ENCODE measurements around the gene FIBCD1.

DNA sequence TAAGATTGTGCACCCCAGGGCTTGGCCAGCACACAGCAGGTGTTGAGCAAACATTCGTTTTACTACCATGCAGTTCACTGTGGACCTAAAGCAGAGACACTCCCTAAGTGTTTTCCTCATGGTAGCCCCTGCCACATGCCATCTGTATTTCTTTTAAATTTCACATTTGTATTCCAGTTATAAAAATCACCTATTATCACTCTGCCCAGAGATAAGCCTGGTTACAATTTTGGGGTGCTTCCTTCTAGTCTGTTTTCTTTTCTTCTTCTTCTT is 10.9 kb upstream of the FIBCD1 start:
- TF ChIP-seq BHLHE40 (IDR thresholded peaks at IDR 0.05; ENCODE audit: borderline replicate concordance), result no peak
- no peak for TF ChIP-seq SUZ12 (IDR thresholded peaks at IDR 0.05)
- no peak for TF ChIP-seq ELF4 (IDR thresholded peaks at IDR 0.05)
- TF ChIP-seq SP1 (IDR thresholded peaks at IDR 0.05), result no peak
- no peak for TF ChIP-seq LEF1 (IDR thresholded peaks at IDR 0.05; ENCODE audit: borderline replicate concordance)
- no peak for TF ChIP-seq ZNF384 (IDR thresholded peaks at IDR 0.05)
- no peak for TF ChIP-seq PKNOX1 (IDR thresholded peaks at IDR 0.05)
- TF ChIP-seq FOXK2 (IDR thresholded peaks at IDR 0.05), result no peak
- TF ChIP-seq FOXM1 (IDR thresholded peaks at IDR 0.05; ENCODE audit: borderline replicate concordance), result no peak
- no peak for TF ChIP-seq TARDBP (IDR thresholded peaks at IDR 0.05)
- no peak for TF ChIP-seq NFRKB (IDR thresholded peaks at IDR 0.05)
- no peak for TF ChIP-seq L3MBTL2 (conservative IDR thresholded peaks at IDR 0.05)
- TF ChIP-seq ARNT (IDR thresholded peaks at IDR 0.05), result no peak
- TF ChIP-seq FOXA1 (IDR thresholded peaks at IDR 0.05), result no peak
